Upper lobe of left lung (tissue), 4 donors: Measurements from ENCODE around the gene HIPK1.
"Not testable (repeated sequence)": the region's sequence is repeated elsewhere in the genome, so short reads cannot be mapped to it uniquely, and the experiment has no call there.

ENCODE experiments used
- CTCF ChIP-seq, 6 experiments: fragments of 450-650 bp in 4 of 6; fragments of 200-600 bp in 2 of 6; sonication (generic) in 2 of 6; IDR thresholded peaks; one replicate each; pipeline ENCODE4 v1.5.1; 2016 to 2019; ENCODE audit warnings: antibody characterized with exemption in 6 of 6
- POLR2A ChIP-seq, 4 donors: fragments of 450-650 bp; IDR thresholded peaks; one replicate each; pipeline ENCODE4 v1.5.1; 2016 to 2017; ENCODE audit warnings: antibody characterized with exemption in 4 of 4, mild to moderate bottlenecking in 2 of 4
- POLR2AphosphoS5 ChIP-seq, 2 donors: sonication (generic); formaldehyde crosslinking; IDR thresholded peaks; one replicate each; pipeline ENCODE4 v1.5.1; 2017; ENCODE audit warnings: antibody characterized with exemption in 2 of 2

GRCh38 chr1:114006825-114007224 lies 77.7 kb downstream of the HIPK1 start:
- not testable (repeated sequence) for TF ChIP-seq CTCF, POLR2A, POLR2AphosphoS5 (IDR thresholded peaks at IDR 0.05)
